ENCODE measurements around the gene FBRSL1. TPM values are rescaled to one million over a fixed set of nuclear protein-coding genes. Genes with fewer than 3 reads are reported as not detected.

FBRSL1 gene
- total and polyA plus RNA-seq, 2 of the 8 experiments (the other 6 are each of a cell fraction or from before 2014, with no cell fraction given) = 18.4 to 109 TPM

DNA sequence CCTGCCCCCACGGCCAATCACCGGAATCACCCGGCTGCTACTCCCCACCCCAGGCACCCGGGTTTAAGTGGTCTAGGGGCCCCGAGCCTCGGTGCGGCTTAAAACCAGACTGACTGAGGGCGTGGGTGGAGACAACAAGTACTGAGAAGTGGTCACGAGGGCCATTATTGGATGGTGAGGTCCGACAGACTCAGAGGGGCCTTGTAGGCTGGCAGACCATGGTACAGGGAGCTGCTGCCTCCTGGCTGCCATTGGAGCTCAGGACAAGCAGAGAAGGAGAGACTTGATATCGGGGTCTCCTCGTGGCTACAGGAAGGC lies 54.1 kb downstream of the FBRSL1 start:
- Histone ChIP-seq H4K8ac (ENCODE audit: extremely low read depth, insufficient read depth, low read length) (no peak overlapping the region), H3K9ac (replicated peaks in 1 of 4; ENCODE audit: extremely low read depth in 1 of 4, low read depth in 3 of 4, low read length in 3 of 4) (no peak overlapping the region), H2BK12ac (ENCODE audit: low read depth, low read length) (no peak overlapping the region), H3K4ac (replicated peaks; ENCODE audit: insufficient read length, low read depth, low read length) (no peak overlapping the region), H3K79me1 (ENCODE audit: low read depth, low read length) (no peaks in the 10 kb centered on the region; the same call in 1 of the 2 replicates), H3K27me3 (replicated peaks in 1 of 4; ENCODE audit: control insufficient read depth in 3 of 4, extremely low read depth in 1 of 4, insufficient read depth in 3 of 4, low read length in 3 of 4) (peaks cover 60 to 87% (median 84%) of the 10 kb centered on the region in 4 experiments), H3K23ac (ENCODE audit: insufficient read length) (no peak overlapping the region), H3K56ac (replicated peaks; ENCODE audit: insufficient read length, low read depth, low read length) (no peak overlapping the region), H4K20me1 (replicated peaks in 1 of 2; ENCODE audit: control insufficient read depth in 1 of 2, insufficient read depth in 2 of 2, low read length in 2 of 2) (peaks cover 2 to 16% of the 10 kb centered on the region in 2 experiments), H2BK15ac (ENCODE audit: low read length) (no peak overlapping the region), H2AFZ (ENCODE audit: low read length) (no peak overlapping the region), H3K27ac (ENCODE audit: low read depth, low read length) (no peak overlapping the region), H2AK5ac (ENCODE audit: low read depth, low read length) (no peak overlapping the region; the same call in 1 of the 2 replicates), H2BK5ac (ENCODE audit: low read depth, low read length) (no peak overlapping the region), H3K14ac (ENCODE audit: insufficient read length) (no peak overlapping the region), H3K4me1 (replicated peaks in 1 of 4; ENCODE audit: control insufficient read depth in 3 of 4, insufficient read depth in 4 of 4, low read length in 3 of 4) (no peaks in the 10 kb centered on the region; a peak in 1 of 7 replicates), H4K5ac (ENCODE audit: insufficient read length, low read depth, low read length) (no peak overlapping the region), H2BK120ac (replicated peaks; ENCODE audit: low read depth, low read length) (no peak overlapping the region), H3K4me3 (ENCODE audit: extremely low read depth in 1 of 4, insufficient read depth in 2 of 4, low read depth in 3 of 4, low read length in 4 of 4) (no peak overlapping the region), H3K79me2 (ENCODE audit: control insufficient read depth in 1 of 2, insufficient read depth in 2 of 2, low read length in 2 of 2) (no peaks in the 10 kb centered on the region), H2BK20ac (ENCODE audit: low read length) (no peak overlapping the region), H3K36me3 (ENCODE audit: control insufficient read depth in 2 of 4, insufficient read depth in 4 of 4, low read length in 3 of 4) (no peaks in the 10 kb centered on the region; a peak in 1 of 8 replicates), H4K91ac (replicated peaks; ENCODE audit: insufficient read length, low read length) (no peak overlapping the region), H3K18ac (ENCODE audit: extremely low read depth, low read length) (no peak overlapping the region), H3K23me2 (ENCODE audit: low read depth, low read length) (peaks cover 6% of the 10 kb centered on the region), H3K9me3 (ENCODE audit: insufficient read depth in 2 of 2, low read depth in 1 of 2, low read length in 1 of 2) (no peaks in the 10 kb centered on the region; a peak in 1 of 4 replicates), H3K4me2 (ENCODE audit: insufficient read depth in 1 of 2, low read depth in 2 of 2, low read length in 2 of 2) (no peak overlapping the region)
- DNase-seq (ENCODE audit: low read depth in 1 of 2, low spot score in 2 of 2) = no peak
- TF ChIP-seq, protein P1, sequence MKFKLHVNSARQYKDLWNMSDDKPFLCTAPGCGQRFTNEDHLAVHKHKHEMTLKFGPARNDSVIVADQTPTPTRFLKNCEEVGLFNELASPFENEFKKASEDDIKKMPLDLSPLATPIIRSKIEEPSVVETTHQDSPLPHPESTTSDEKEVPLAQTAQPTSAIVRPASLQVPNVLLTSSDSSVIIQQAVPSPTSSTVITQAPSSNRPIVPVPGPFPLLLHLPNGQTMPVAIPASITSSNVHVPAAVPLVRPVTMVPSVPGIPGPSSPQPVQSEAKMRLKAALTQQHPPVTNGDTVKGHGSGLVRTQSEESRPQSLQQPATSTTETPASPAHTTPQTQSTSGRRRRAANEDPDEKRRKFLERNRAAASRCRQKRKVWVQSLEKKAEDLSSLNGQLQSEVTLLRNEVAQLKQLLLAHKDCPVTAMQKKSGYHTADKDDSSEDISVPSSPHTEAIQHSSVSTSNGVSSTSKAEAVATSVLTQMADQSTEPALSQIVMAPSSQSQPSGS (IDR thresholded peaks at IDR 0.05; ENCODE audit: low read length) = no peak
- TF ChIP-seq RAD21 (IDR thresholded peaks at IDR 0.05 in 1 of 2, conservative IDR thresholded peaks at IDR 0.05 in 1 of 2; ENCODE audit: low read depth in 2 of 2, low read length in 2 of 2) (peak; percentile 58 to 68), CTCF (IDR thresholded peaks at IDR 0.05; ENCODE audit: control extremely low read depth in 1 of 3, insufficient read depth in 1 of 3, low read depth in 1 of 3, low read length in 3 of 3) (peak in 2 of 3 experiments; percentile 43 to 56; a peak in 3 of 4 replicates)
- CTCF ChIA-PET (ENCODE audit: partially characterized antibody) = interaction anchor here (0.9 to 2.6 kb wide), 11 partner anchors 11 to 128 kb away, joined by 3 to 11 read pairs (median 4); no protein-coding TSS in a partner anchor
- 87% methylated on average over 9 of the region's 12 CpGs; no CpG with 5 or more reads in 1 of the 2 experiments for WGBS, 2 experiments (ENCODE audit: extremely low coverage in 1 of 2, insufficient coverage in 1 of 2, insufficient read length in 1 of 2, insufficient replicate concordance in 2 of 2, low coverage in 1 of 2, low lambda C conversion rate in 2 of 2, missing lambda C conversion rate in 1 of 2)
- no peak for FAIRE-seq
- POLR2A ChIA-PET (ENCODE audit: partially characterized antibody) = interaction anchor here (1.0 to 1.8 kb wide), 2 partner anchors 16 to 18 kb away, joined by 3 to 6 read pairs; no protein-coding TSS in a partner anchor
